IPS-15b (cell line): Measurements from ENCODE around the gene SH3GL1.

Experiments
- H3K27me3 ChIP-seq: one replicate; pipeline ENCODE4 v1.6.1; 2013; ENCODE audit warnings: low read length; ENCODE audit not compliant: control insufficient read depth, insufficient read depth
- H3K36me3 ChIP-seq: one replicate; pipeline ENCODE4 v1.6.1; 2013; ENCODE audit warnings: low read length; ENCODE audit not compliant: control insufficient read depth, insufficient read depth
- H3K4me1 ChIP-seq: one replicate; pipeline ENCODE4 v1.6.1; 2013; ENCODE audit warnings: mild to moderate bottlenecking, low read length; ENCODE audit not compliant: control insufficient read depth, insufficient read depth
- H3K4me3 ChIP-seq: one replicate; pipeline ENCODE4 v1.5.1; 2013; ENCODE audit warnings: low read depth, low read length
- H3K9ac ChIP-seq: one replicate; pipeline ENCODE4 v1.6.1; 2013; ENCODE audit warnings: low read depth, mild to moderate bottlenecking, low read length
- H3K9me3 ChIP-seq: one replicate; pipeline ENCODE4 v1.6.1; 2013; ENCODE audit warnings: mild to moderate bottlenecking, low read length; ENCODE audit not compliant: control insufficient read depth, insufficient read depth

Gene SH3GL1

DNA sequence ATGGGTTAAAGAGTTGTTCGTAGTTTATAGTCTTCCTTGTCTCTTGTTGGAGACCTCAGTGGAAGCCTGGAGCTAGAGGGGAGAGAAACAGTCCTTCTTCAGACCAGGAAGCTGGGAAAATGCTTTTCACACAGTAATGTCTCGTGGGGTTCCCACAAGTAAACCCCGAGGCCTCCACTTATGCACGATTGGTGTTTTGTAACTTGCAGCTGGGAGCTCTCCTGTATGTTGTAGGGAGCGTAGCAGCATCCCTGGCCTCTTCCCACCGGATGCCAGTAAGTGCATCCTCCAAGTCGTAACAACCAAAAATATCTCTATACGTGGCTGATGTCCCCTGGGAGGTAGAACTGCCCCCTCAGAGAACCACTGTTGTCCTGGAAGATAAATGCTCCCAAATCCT, 5.6 kb upstream of the SH3GL1 start:
- Histone ChIP-seq H3K27me3 (no peaks in the 10 kb centered on the region), H3K9ac (no peak overlapping the region), H3K4me3 (no peak overlapping the region), H3K9me3 (no peaks in the 10 kb centered on the region), H3K4me1 (peaks cover 18% of the 10 kb centered on the region), H3K36me3 (peaks cover 30% of the 10 kb centered on the region)

- H3K9me3 ChIP-seq, result no peaks in the 10 kb centered on the region
- peaks cover 5% of the 10 kb centered on the region for H3K4me1 ChIP-seq
Observed at GRCh38 chr19:4403005-4403761, 2.8 kb upstream of the SH3GL1 start.

GRCh38 chr19:4402171-4403004, 2.0 kb upstream of the SH3GL1 start, which contains the start of gene CHAF1A:
CHAF1A (plus strand) TSS chr19:4402640; CDS start chr19:4402763, 123 bp downstream.
- Histone ChIP-seq H3K36me3 (peaks cover 16% of the 10 kb centered on the region), H3K27me3 (no peaks in the 10 kb centered on the region), H3K9me3 (no peaks in the 10 kb centered on the region), H3K9ac (peak within 1 kb of the TSS; percentile 94), H3K4me1 (peaks cover 5% of the 10 kb centered on the region), H3K4me3 (peak within 1 kb of the TSS; percentile 88)

More at GRCh38 chr19:4403005-4403761, 2.8 kb upstream of the SH3GL1 start:
- H3K9ac ChIP-seq, result peak overlapping the region; percentile 94
- H3K27me3 ChIP-seq, result no peaks in the 10 kb centered on the region
- H3K36me3 ChIP-seq, result peaks cover 16% of the 10 kb centered on the region
- H3K4me3 ChIP-seq, result peak overlapping the region; percentile 88

- Histone ChIP-seq H3K4me1 (peaks cover 5% of the 10 kb centered on the region), H3K27me3 (no peaks in the 10 kb centered on the region), H3K9ac (no peak overlapping the region), H3K9me3 (no peaks in the 10 kb centered on the region), H3K4me3 (peak overlapping the region; percentile 43), H3K36me3 (peaks cover 16% of the 10 kb centered on the region)
Observed at GRCh38 chr19:4401769-4402170, 1.4 kb upstream of the SH3GL1 start.

DNA sequence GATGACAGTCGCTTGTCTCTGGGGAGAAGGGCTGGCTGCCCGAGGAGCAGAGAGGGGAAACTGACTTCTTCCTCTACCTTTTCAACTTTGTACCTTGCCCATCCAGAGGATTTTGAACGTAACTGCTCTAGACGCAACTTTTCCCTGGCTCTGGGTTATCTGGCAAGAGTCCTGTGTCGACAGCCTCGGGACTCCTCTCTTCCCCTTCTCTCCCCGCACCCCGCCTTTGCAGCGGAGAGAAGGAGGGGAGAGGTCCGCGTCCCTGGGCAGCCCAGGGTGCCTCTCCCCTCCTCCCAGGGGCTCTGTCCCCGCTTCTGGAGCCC, 574 bp downstream of the SH3GL1 start:
- Histone ChIP-seq H3K9ac (peak overlapping the region; percentile 81), H3K9me3 (no peaks in the 10 kb centered on the region), H3K4me3 (peak overlapping the region; percentile 96), H3K4me1 (peaks cover 3% of the 10 kb centered on the region), H3K36me3 (peaks cover 13% of the 10 kb centered on the region), H3K27me3 (no peaks in the 10 kb centered on the region)

- no peaks in the 10 kb centered on the region for H3K9me3 ChIP-seq
- H3K36me3 ChIP-seq, result peaks cover 3% of the 10 kb centered on the region
- H3K9ac ChIP-seq, result no peak overlapping the region
- no peak overlapping the region for H3K4me3 ChIP-seq
- no peaks in the 10 kb centered on the region for H3K27me3 ChIP-seq
- H3K4me1 ChIP-seq, result no peaks in the 10 kb centered on the region
Observed at GRCh38 chr19:4396949-4397783, 3.2 kb downstream of the SH3GL1 start.

GRCh38 chr19:4393947-4394590, 6.3 kb downstream of the SH3GL1 start:
- Histone ChIP-seq H3K36me3 (peaks cover 4% of the 10 kb centered on the region), H3K9me3 (no peaks in the 10 kb centered on the region), H3K27me3 (no peaks in the 10 kb centered on the region), H3K9ac (no peak overlapping the region), H3K4me1 (peaks cover 10% of the 10 kb centered on the region), H3K4me3 (no peak overlapping the region)

DNA sequence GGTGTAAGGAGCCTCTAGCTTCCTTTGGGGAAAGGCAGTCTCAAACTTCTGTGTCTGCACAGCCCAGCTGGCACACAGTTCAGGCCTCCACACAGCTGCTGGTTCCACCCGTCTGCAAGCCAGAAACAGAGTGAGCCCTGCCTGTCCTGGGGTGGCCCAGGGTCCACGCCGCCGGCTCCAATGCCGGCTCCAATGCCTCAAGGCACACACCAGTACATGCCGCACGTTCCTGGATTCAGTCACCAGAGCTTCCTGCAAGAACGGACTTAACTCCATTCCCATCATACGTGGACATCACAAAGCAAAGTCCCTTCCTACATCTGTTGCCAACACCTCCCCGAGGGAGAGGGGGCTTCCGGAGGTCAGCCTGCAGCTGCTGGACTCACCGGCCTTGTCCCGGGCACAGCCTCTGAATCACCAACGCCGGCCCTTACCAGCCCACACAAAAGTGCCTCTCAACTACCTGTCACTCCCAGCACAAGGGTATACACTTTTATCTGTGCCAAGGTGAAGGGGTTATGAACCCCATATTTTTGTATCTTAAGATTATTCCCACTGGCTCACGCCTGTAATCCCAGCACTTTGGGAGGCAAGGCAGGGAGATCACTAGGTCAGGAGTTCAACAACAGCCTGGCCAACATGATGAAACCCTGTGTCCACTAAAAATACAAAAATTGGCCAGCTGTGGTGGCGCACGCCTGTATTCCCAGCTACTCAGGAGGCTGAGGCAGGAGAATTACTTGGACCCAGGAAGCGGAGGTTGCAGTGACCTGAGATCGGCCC, 8.5 kb downstream of the SH3GL1 start:
- Histone ChIP-seq H3K9ac (no peak overlapping the region), H3K4me1 (peaks cover 10% of the 10 kb centered on the region), H3K36me3 (peaks cover 3% of the 10 kb centered on the region), H3K27me3 (no peaks in the 10 kb centered on the region), H3K9me3 (no peaks in the 10 kb centered on the region), H3K4me3 (no peak overlapping the region)

- Histone ChIP-seq H3K27me3 (no peaks in the 10 kb centered on the region), H3K9me3 (no peaks in the 10 kb centered on the region), H3K36me3 (peaks cover 3% of the 10 kb centered on the region), H3K4me1 (peaks cover 10% of the 10 kb centered on the region), H3K4me3 (no peak overlapping the region), H3K9ac (no peak overlapping the region)
Observed at GRCh38 chr19:4391306-4391693, 9.0 kb downstream of the SH3GL1 start.

- Histone ChIP-seq H3K9ac (no peak overlapping the region), H3K4me3 (peak overlapping the region; percentile 33)
Observed at GRCh38 chr19:4390567-4391305, 9.6 kb downstream of the SH3GL1 start.

More at GRCh38 chr19:4390567-4391305, 9.6 kb downstream of the SH3GL1 start:
- H3K36me3 ChIP-seq, result peaks cover 8% of the 10 kb centered on the region
- H3K27me3 ChIP-seq, result no peaks in the 10 kb centered on the region
- no peaks in the 10 kb centered on the region for H3K9me3 ChIP-seq
- peaks cover 10% of the 10 kb centered on the region for H3K4me1 ChIP-seq
